Measurements from ENCODE around the gene DTYMK. TPM values are rescaled to one million over a fixed set of nuclear protein-coding genes. Genes with fewer than 3 reads are reported as not detected.

The DTYMK gene
- total and polyA plus RNA-seq, 2 of the 8 experiments (the other 6 are each of a cell fraction or from before 2014, with no cell fraction given), result 58.3 to 69.9 TPM

DNA sequence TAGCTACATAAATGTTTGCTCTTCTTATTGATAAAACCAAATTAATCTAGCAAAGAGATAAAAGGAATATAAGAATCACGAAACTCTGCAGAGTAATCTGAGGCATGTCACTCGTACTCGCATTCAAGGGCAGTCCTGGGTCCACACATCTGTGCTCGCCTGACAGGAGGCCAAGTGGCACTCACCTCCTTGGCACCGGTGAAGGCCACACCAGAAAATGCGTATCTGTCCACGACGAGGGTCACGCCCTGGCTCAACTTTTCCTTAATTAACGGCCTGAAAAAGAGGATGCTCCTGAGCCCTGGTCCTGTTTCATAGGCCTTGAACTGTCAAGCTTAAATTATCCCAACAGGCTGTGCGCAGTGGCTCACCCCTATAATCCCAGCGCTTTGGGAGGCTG is 6.6 kb downstream of the DTYMK start:
- H3K79me2 ChIP-seq (ENCODE audit: control insufficient read depth in 1 of 2, insufficient read depth in 2 of 2, low read length in 2 of 2), result peaks cover 0 to 7% of the 10 kb centered on the region in 2 experiments; a peak in 1 of 4 replicates

More for the DNA sequence above, 6.6 kb downstream of the DTYMK start:
- POLR2A ChIA-PET (ENCODE audit: partially characterized antibody), result interaction anchor here (0.7 to 20.2 kb wide), 7 partner anchors 8 to 26 kb away, joined by 3 to 265 read pairs (median 3); partner anchors contain the start of gene ING5
- Histone ChIP-seq H4K91ac (replicated peaks; ENCODE audit: insufficient read length, low read length) (no peak overlapping the region), H2AFZ (ENCODE audit: low read length) (no peak overlapping the region), H3K56ac (replicated peaks; ENCODE audit: insufficient read length, low read depth, low read length) (no peak overlapping the region), H2BK20ac (ENCODE audit: low read length) (no peak overlapping the region), H3K4me3 (ENCODE audit: extremely low read depth in 1 of 4, insufficient read depth in 2 of 4, low read depth in 3 of 4, low read length in 4 of 4) (no peak overlapping the region), H2BK12ac (ENCODE audit: low read depth, low read length) (no peak overlapping the region), H3K79me1 (ENCODE audit: low read depth, low read length) (peaks cover 3% of the 10 kb centered on the region; the same call in 1 of the 2 replicates), H2BK5ac (ENCODE audit: low read depth, low read length) (no peak overlapping the region), H3K36me3 (ENCODE audit: control insufficient read depth in 2 of 4, insufficient read depth in 4 of 4, low read length in 3 of 4) (peaks cover 16 to 60% (median 34%) of the 10 kb centered on the region in 4 experiments; a peak in 7 of 8 replicates), H4K8ac (ENCODE audit: extremely low read depth, insufficient read depth, low read length) (no peak overlapping the region), H4K20me1 (replicated peaks in 1 of 2; ENCODE audit: control insufficient read depth in 1 of 2, insufficient read depth in 2 of 2, low read length in 2 of 2) (peaks cover 7 to 21% of the 10 kb centered on the region in 2 experiments), H3K14ac (ENCODE audit: insufficient read length) (no peak overlapping the region), H3K4me1 (replicated peaks in 1 of 4; ENCODE audit: control insufficient read depth in 3 of 4, insufficient read depth in 4 of 4, low read length in 3 of 4) (no peaks in the 10 kb centered on the region), H3K23ac (ENCODE audit: insufficient read length) (no peak overlapping the region), H3K4ac (replicated peaks; ENCODE audit: insufficient read length, low read depth, low read length) (no peak overlapping the region), H2AK5ac (ENCODE audit: low read depth, low read length) (no peak overlapping the region), H2BK120ac (replicated peaks; ENCODE audit: low read depth, low read length) (no peak overlapping the region), H3K27me3 (replicated peaks in 1 of 4; ENCODE audit: control insufficient read depth in 3 of 4, extremely low read depth in 1 of 4, insufficient read depth in 3 of 4, low read length in 3 of 4) (no peaks in the 10 kb centered on the region), H3K9ac (replicated peaks in 1 of 4; ENCODE audit: extremely low read depth in 1 of 4, low read depth in 3 of 4, low read length in 3 of 4) (no peak overlapping the region), H3K9me3 (ENCODE audit: insufficient read depth in 2 of 2, low read depth in 1 of 2, low read length in 1 of 2) (no peaks in the 10 kb centered on the region), H3K18ac (ENCODE audit: extremely low read depth, low read length) (no peak overlapping the region), H2BK15ac (ENCODE audit: low read length) (no peak overlapping the region), H3K23me2 (ENCODE audit: low read depth, low read length) (no peaks in the 10 kb centered on the region), H3K4me2 (ENCODE audit: insufficient read depth in 1 of 2, low read depth in 2 of 2, low read length in 2 of 2) (no peak overlapping the region), H3K27ac (ENCODE audit: low read depth, low read length) (no peak overlapping the region), H4K5ac (ENCODE audit: insufficient read length, low read depth, low read length) (no peak overlapping the region)
- CTCF ChIA-PET (ENCODE audit: partially characterized antibody), result interaction anchor here (0.6 to 1.2 kb wide), 4 partner anchors 21 to 90 kb away, joined by 3 to 4 read pairs (median 3); no protein-coding TSS in a partner anchor
- WGBS, 2 experiments (ENCODE audit: extremely low coverage in 1 of 2, insufficient coverage in 1 of 2, insufficient read length in 1 of 2, insufficient replicate concordance in 2 of 2, low coverage in 1 of 2, low lambda C conversion rate in 2 of 2, missing lambda C conversion rate in 1 of 2), result 92% methylated on average over 12 of the region's 12 CpGs; no CpG with 5 or more reads in 1 of the 2 experiments
- FAIRE-seq (no peak), DNase-seq (ENCODE audit: low read depth in 1 of 2, low spot score in 2 of 2) (no peak)
- no peak for TF ChIP-seq FOSL1 (IDR thresholded peaks at IDR 0.05; ENCODE audit: insufficient read depth, low read depth, low read length)
